HCT116 (cell line): ENCODE results near the gene TCERG1L.

ENCODE experiments used
- POLR2AphosphoS5 ChIP-seq: IDR thresholded peaks from 2 replicates; pipeline ENCODE4 v1.6.1; 2011; ENCODE audit warnings: mild to moderate bottlenecking, low read depth, low read length, moderate library complexity
- SIN3A ChIP-seq: IDR thresholded peaks from 2 replicates; pipeline ENCODE4 v1.6.1; 2012; ENCODE audit warnings: low read depth
- YY1 ChIP-seq: IDR thresholded peaks from 2 replicates; pipeline ENCODE4 v1.6.1; 2011; ENCODE audit warnings: low read length, low read depth, moderate library complexity, mild to moderate bottlenecking; ENCODE audit not compliant: insufficient replicate concordance; ENCODE audit errors: extremely low read depth
- ZNF274 ChIP-seq: fragments of 200-500 bp; sonication (Bioruptor generic); IDR thresholded peaks from 2 replicates; pipeline ENCODE4 v1.6.1; 2014; ENCODE audit warnings: mild to moderate bottlenecking, low read depth, low read length, inconsistent platforms

DNA sequence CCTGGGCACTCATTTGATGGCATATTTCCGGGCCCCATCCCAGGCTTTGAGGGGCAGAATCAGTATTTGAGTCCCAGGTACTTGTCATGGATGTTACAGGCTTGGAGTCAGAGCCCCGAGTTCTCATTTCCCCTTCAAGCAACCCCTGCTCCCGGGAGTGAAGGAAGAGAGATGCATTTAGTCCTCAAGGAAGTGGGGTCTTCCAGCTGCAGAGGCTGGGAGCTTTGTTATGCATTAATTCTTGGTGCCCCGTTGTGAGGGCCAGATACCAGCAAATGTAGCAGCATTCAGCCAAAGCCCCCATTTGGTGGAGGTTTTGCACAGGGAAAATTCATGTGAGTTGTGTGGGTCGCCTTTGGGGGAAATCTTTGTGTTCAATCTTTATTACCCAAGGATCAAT, 38.7 kb upstream of the TCERG1L start:
- TF ChIP-seq YY1 (no peak), SIN3A (no peak), POLR2AphosphoS5 (no peak), ZNF274 (no peak)
